DOHH2 (cell line): ENCODE results near the gene ATP11A.

Source experiments
- H3F3A ChIP-seq: fragments of 200-600 bp; sonication (generic), shearing (Covaris generic); 2 replicates; pipeline ENCODE4 v1.6.0; 2016; ENCODE audit warnings: antibody characterized with exemption, mild to moderate bottlenecking; ENCODE audit not compliant: control insufficient read depth, insufficient read depth
- H3K27ac ChIP-seq: fragments of 200-600 bp; sonication (generic); 2 replicates; pipeline ENCODE4 v1.5.1; 2014; ENCODE audit warnings: low read depth, mild to moderate bottlenecking, low read length, moderate library complexity
- H3K27me3 ChIP-seq: fragments of 200-600 bp; sonication (generic); 2 replicates; pipeline ENCODE4 v1.6.1; 2014; ENCODE audit warnings: mild to moderate bottlenecking, low read length, mixed read lengths; ENCODE audit not compliant: control insufficient read depth
- H3K36me3 ChIP-seq: fragments of 200-600 bp; sonication (generic); 2 replicates; pipeline ENCODE4 v1.6.1; 2014; ENCODE audit warnings: mild to moderate bottlenecking, low read length, moderate library complexity, mixed read lengths; ENCODE audit not compliant: control insufficient read depth
- H3K4me1 ChIP-seq: fragments of 200-600 bp; sonication (generic); 2 replicates; pipeline ENCODE4 v1.6.1; 2014; ENCODE audit warnings: mild to moderate bottlenecking, low read length, mixed read lengths; ENCODE audit not compliant: control insufficient read depth
- H3K4me2 ChIP-seq: fragments of 200-600 bp; sonication (generic); 2 replicates; pipeline ENCODE4 v1.6.0; 2014; ENCODE audit warnings: mild to moderate bottlenecking, low read length, moderate library complexity
- H3K4me3 ChIP-seq: fragments of 200-600 bp; sonication (generic); 2 replicates; pipeline ENCODE4 v1.5.1; 2014; ENCODE audit warnings: mild to moderate bottlenecking, low read length, mixed read lengths
- H3K79me2 ChIP-seq: fragments of 200-600 bp; sonication (generic); 2 replicates; pipeline ENCODE4 v1.6.1; 2014; ENCODE audit warnings: mild to moderate bottlenecking, low read length, mixed read lengths; ENCODE audit not compliant: control insufficient read depth
- H3K9me2 ChIP-seq: fragments of 200-600 bp; sonication (generic); replicated peaks from 2 replicates; pipeline ENCODE4 v1.6.1; 2014; ENCODE audit warnings: mild to moderate bottlenecking, low read length, mixed read lengths; ENCODE audit not compliant: control insufficient read depth
- H3K9me3 ChIP-seq: fragments of 200-600 bp; sonication (generic); 2 replicates; pipeline ENCODE4 v1.6.1; 2014; ENCODE audit warnings: antibody characterized with exemption, low read length, mixed read lengths; ENCODE audit not compliant: control insufficient read depth, insufficient read depth
- H4K20me1 ChIP-seq: fragments of 200-600 bp; sonication (generic); 2 replicates; pipeline ENCODE4 v1.6.0; 2014; ENCODE audit warnings: low read depth, mild to moderate bottlenecking, antibody characterized with exemption, low read length, moderate library complexity; ENCODE audit not compliant: control insufficient read depth, insufficient read depth
- CTCF ChIP-seq: fragments of 200-600 bp; sonication (generic); IDR thresholded peaks from one replicate; pipeline ENCODE4 v1.5.1; 2014; ENCODE audit warnings: antibody characterized with exemption, mild to moderate bottlenecking, low read depth, low read length; ENCODE audit not compliant: poor library complexity, severe bottlenecking
- EZH2phosphoT487 ChIP-seq: fragments of 200-600 bp; sonication (generic); IDR thresholded peaks from 2 replicates; pipeline ENCODE4 v1.6.1; 2017; ENCODE audit warnings: borderline replicate concordance, mild to moderate bottlenecking, antibody characterized with exemption, low read length, moderate library complexity, mixed read lengths

The ATP11A gene

GRCh38 chr13:112767506-112768471 is 78.0 kb downstream of the ATP11A start:
- Histone ChIP-seq H3K9me2 (no peaks in the 10 kb centered on the region), H3K9me3 (no peaks in the 10 kb centered on the region), H3K4me1 (peaks cover 17% of the 10 kb centered on the region), H3K27me3 (no peaks in the 10 kb centered on the region), H4K20me1 (0 out of 2 replicates have a peak, but pooled peaks cover 3% of the 10 kb centered on the region), H3K27ac (no peak overlapping the region), H3F3A (no peaks in the 10 kb centered on the region), H3K4me2 (no peak overlapping the region), H3K4me3 (no peak overlapping the region), H3K79me2 (peaks cover 7% of the 10 kb centered on the region; the same call in 1 of the 2 replicates), H3K36me3 (no peaks in the 10 kb centered on the region)
- TF ChIP-seq EZH2phosphoT487 = no peak
- no peak for TF ChIP-seq CTCF

- Histone ChIP-seq H3K9me2 (no peaks in the 10 kb centered on the region), H3K27ac (no peak overlapping the region), H3K36me3 (no peaks in the 10 kb centered on the region), H3K4me2 (no peak overlapping the region), H3K4me3 (no peak overlapping the region), H3K9me3 (no peaks in the 10 kb centered on the region), H4K20me1 (0 out of 2 replicates have a peak, but pooled peaks cover 3% of the 10 kb centered on the region), H3K27me3 (no peaks in the 10 kb centered on the region), H3F3A (no peaks in the 10 kb centered on the region), H3K4me1 (peaks cover 7% of the 10 kb centered on the region), H3K79me2 (peaks cover 7% of the 10 kb centered on the region; the same call in 1 of the 2 replicates)
- TF ChIP-seq EZH2phosphoT487 (no peak), CTCF (no peak)
Measured at GRCh38 chr13:112768795-112769481, 79.1 kb downstream of the ATP11A start.

GRCh38 chr13:112769615-112770014 is 79.8 kb downstream of the ATP11A start:
- H3K4me3 ChIP-seq = no peak overlapping the region
- H3K27me3 ChIP-seq = no peaks in the 10 kb centered on the region
- TF ChIP-seq CTCF (no peak), EZH2phosphoT487 (no peak)
- H4K20me1 ChIP-seq = 0 out of 2 replicates have a peak, but pooled peaks cover 3% of the 10 kb centered on the region
- H3F3A ChIP-seq = no peaks in the 10 kb centered on the region
- no peak overlapping the region for H3K27ac ChIP-seq
- H3K79me2 ChIP-seq = peaks cover 7% of the 10 kb centered on the region; the same call in 1 of the 2 replicates
- H3K36me3 ChIP-seq = no peaks in the 10 kb centered on the region
- H3K9me3 ChIP-seq = no peaks in the 10 kb centered on the region
- H3K4me1 ChIP-seq = peaks cover 7% of the 10 kb centered on the region
- H3K4me2 ChIP-seq = no peak overlapping the region
- H3K9me2 ChIP-seq = no peaks in the 10 kb centered on the region
